ENCODE results near the gene RARS1. TPM values are rescaled to one million over a fixed set of nuclear protein-coding genes. Genes with fewer than 3 reads are reported as not detected.

The RARS1 gene
- total and polyA plus RNA-seq, 2 of the 8 experiments (the other 6 are each of a cell fraction or from before 2014, with no cell fraction given): 30.2 to 108 TPM

DNA sequence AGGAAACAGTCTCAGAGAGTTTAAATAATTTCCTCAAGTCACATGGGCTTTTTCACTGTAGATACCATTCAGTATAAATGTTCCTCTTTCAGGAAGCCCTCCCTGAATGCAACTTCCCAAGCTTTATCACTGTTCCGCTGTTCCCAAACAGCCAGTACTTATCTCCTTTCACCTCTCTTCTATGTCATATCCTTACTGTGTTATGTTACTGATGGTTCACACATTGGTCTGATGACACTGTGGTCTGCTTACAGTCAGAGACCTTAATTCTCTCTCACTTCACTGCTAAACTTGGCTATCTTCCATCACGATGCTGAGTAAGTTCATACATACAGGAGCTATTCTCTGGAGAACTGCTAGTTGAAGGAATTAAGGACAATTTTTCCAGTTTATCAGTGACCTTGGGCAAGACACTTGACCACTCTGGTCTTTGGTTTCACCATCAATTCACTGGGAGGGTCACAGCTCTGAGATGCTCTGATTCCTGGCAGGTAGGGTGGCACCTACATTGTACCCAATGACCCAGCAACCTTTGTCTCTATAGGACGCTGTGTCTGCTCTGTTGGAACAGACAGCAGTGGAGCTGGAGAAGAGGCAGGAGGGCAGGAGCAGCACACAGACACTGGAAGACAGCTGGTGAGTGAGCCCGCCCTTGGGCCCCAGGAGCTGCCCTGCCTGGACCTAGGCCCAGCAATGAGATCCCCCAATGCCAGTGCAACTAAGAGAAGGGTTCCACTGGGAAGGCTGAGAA, 42.1 kb upstream of the RARS1 start:
- no peaks in the 10 kb centered on the region for H3K4me1 ChIP-seq (replicated peaks in 1 of 4; ENCODE audit: control insufficient read depth in 3 of 4, insufficient read depth in 4 of 4, low read length in 3 of 4)
- H3K9ac ChIP-seq (replicated peaks in 1 of 4; ENCODE audit: extremely low read depth in 1 of 4, low read depth in 3 of 4, low read length in 3 of 4): no peak overlapping the region
- H4K20me1 ChIP-seq (replicated peaks in 1 of 2; ENCODE audit: control insufficient read depth in 1 of 2, insufficient read depth in 2 of 2, low read length in 2 of 2): no peaks in the 10 kb centered on the region
- H4K5ac ChIP-seq (ENCODE audit: insufficient read length, low read depth, low read length): no peak overlapping the region
- no peak overlapping the region for H3K18ac ChIP-seq (ENCODE audit: extremely low read depth, low read length)
- 96% methylated on average over 4 of the region's 4 CpGs; no CpG with 5 or more reads in 1 of the 2 experiments for WGBS, 2 experiments (ENCODE audit: extremely low coverage in 1 of 2, insufficient coverage in 1 of 2, insufficient read length in 1 of 2, insufficient replicate concordance in 2 of 2, low coverage in 1 of 2, low lambda C conversion rate in 2 of 2, missing lambda C conversion rate in 1 of 2)
- H3K14ac ChIP-seq (ENCODE audit: insufficient read length): no peak overlapping the region
- H3K4me3 ChIP-seq (ENCODE audit: extremely low read depth in 1 of 4, insufficient read depth in 2 of 4, low read depth in 3 of 4, low read length in 4 of 4): no peak overlapping the region
- no peaks in the 10 kb centered on the region for H3K9me3 ChIP-seq (ENCODE audit: insufficient read depth in 2 of 2, low read depth in 1 of 2, low read length in 1 of 2)
- no peaks in the 10 kb centered on the region for H3K79me1 ChIP-seq (ENCODE audit: low read depth, low read length)
- H2AFZ ChIP-seq (ENCODE audit: low read length): no peak overlapping the region
- FAIRE-seq: no peak
- no peaks in the 10 kb centered on the region for H3K23me2 ChIP-seq (ENCODE audit: low read depth, low read length)
- no peak overlapping the region for H2BK12ac ChIP-seq (ENCODE audit: low read depth, low read length)
- no peak overlapping the region for H2AK5ac ChIP-seq (ENCODE audit: low read depth, low read length)
- no peak overlapping the region for H2BK120ac ChIP-seq (replicated peaks; ENCODE audit: low read depth, low read length)
- CTCF ChIA-PET (ENCODE audit: partially characterized antibody): interaction anchor here (1.0 to 1.2 kb wide), 2 partner anchors 15 to 38 kb away, joined by 3 read pairs; no protein-coding TSS in a partner anchor
- H2BK15ac ChIP-seq (ENCODE audit: low read length): no peak overlapping the region
- no peak overlapping the region for H2BK5ac ChIP-seq (ENCODE audit: low read depth, low read length)
- no peak for DNase-seq (ENCODE audit: low read depth in 1 of 2, low spot score in 2 of 2)
- no peak for TF ChIP-seq SUZ12 (IDR thresholded peaks at IDR 0.05; ENCODE audit: low read length)
- TF ChIP-seq CREB1 (IDR thresholded peaks at IDR 0.05): no peak
- no peak for TF ChIP-seq EP300 (IDR thresholded peaks at IDR 0.05; ENCODE audit: borderline replicate concordance in 1 of 2, low read depth in 2 of 2, low read length in 2 of 2)
- no peak for TF ChIP-seq KDM5A (IDR thresholded peaks at IDR 0.05; ENCODE audit: low read length)
- H4K91ac ChIP-seq (replicated peaks; ENCODE audit: insufficient read length, low read length): no peak overlapping the region
- H3K36me3 ChIP-seq (ENCODE audit: control insufficient read depth in 2 of 4, insufficient read depth in 4 of 4, low read length in 3 of 4): peaks cover 5 to 35% (median 14%) of the 10 kb centered on the region in 4 experiments; a peak in 6 of 8 replicates
- H3K23ac ChIP-seq (ENCODE audit: insufficient read length): no peak overlapping the region
- no peaks in the 10 kb centered on the region for H3K27me3 ChIP-seq (replicated peaks in 1 of 4; ENCODE audit: control insufficient read depth in 3 of 4, extremely low read depth in 1 of 4, insufficient read depth in 3 of 4, low read length in 3 of 4)
- H3K4me2 ChIP-seq (ENCODE audit: insufficient read depth in 1 of 2, low read depth in 2 of 2, low read length in 2 of 2): no peak overlapping the region
- H3K56ac ChIP-seq (replicated peaks; ENCODE audit: insufficient read length, low read depth, low read length): no peak overlapping the region
- no peak overlapping the region for H3K27ac ChIP-seq (ENCODE audit: low read depth, low read length)
- H3K79me2 ChIP-seq (ENCODE audit: control insufficient read depth in 1 of 2, insufficient read depth in 2 of 2, low read length in 2 of 2): no peaks in the 10 kb centered on the region
- H3K4ac ChIP-seq (replicated peaks; ENCODE audit: insufficient read length, low read depth, low read length): no peak overlapping the region
- no peak overlapping the region for H4K8ac ChIP-seq (ENCODE audit: extremely low read depth, insufficient read depth, low read length)
- H2BK20ac ChIP-seq (ENCODE audit: low read length): no peak overlapping the region
- POLR2A ChIA-PET (ENCODE audit: partially characterized antibody): no interaction called here
